Central memory CD8-positive, alpha-beta T cell (primary cell): ENCODE results near the gene ZNF274.
A peak's percentile ranks its signal among the peaks of the same experiment; 100 is the strongest.
"Not testable (repeated sequence)": the region's sequence is repeated elsewhere in the genome, so short reads cannot be mapped to it uniquely, and the experiment has no call there.

Source experiments
- ATAC-seq: fragments of 150-1000 bp; cut with Tn5 transposase; replicated peaks from 2 replicates; pipeline ENCODE4 v1.10.0; 2022; ENCODE audit warnings: mild to moderate bottlenecking, moderate FRiP score, moderate number of reproducible peaks; ENCODE audit not compliant: poor library complexity, severe bottlenecking; ENCODE audit errors: extremely low read depth
- DNase-seq, 2 donors: peaks; one replicate each; pipeline ENCODE4 v3.0.0; 2021; ENCODE audit warnings: low spot score in 2 of 2
- H3K27ac Mint-ChIP-seq: one replicate; pipeline ENCODE4 v1.8.0; 2022; ENCODE audit warnings: low read depth, mild to moderate bottlenecking, moderate library complexity, mixed read lengths
- H3K27me3 Mint-ChIP-seq: one replicate; pipeline ENCODE4 v1.8.0; 2022; ENCODE audit warnings: mixed read lengths
- H3K36me3 Mint-ChIP-seq: one replicate; pipeline ENCODE4 v1.8.0; 2022; ENCODE audit warnings: mild to moderate bottlenecking, moderate library complexity, mixed read lengths; ENCODE audit not compliant: insufficient read depth
- H3K4me1 Mint-ChIP-seq: one replicate; pipeline ENCODE4 v1.8.0; 2022; ENCODE audit warnings: mixed read lengths
- H3K4me3 Mint-ChIP-seq: one replicate; pipeline ENCODE4 v1.8.0; 2022; ENCODE audit warnings: mild to moderate bottlenecking, moderate library complexity, mixed read lengths
- H3K9me3 Mint-ChIP-seq: one replicate; pipeline ENCODE4 v1.8.0; 2022; ENCODE audit warnings: mixed read lengths

The ZNF274 gene

DNA sequence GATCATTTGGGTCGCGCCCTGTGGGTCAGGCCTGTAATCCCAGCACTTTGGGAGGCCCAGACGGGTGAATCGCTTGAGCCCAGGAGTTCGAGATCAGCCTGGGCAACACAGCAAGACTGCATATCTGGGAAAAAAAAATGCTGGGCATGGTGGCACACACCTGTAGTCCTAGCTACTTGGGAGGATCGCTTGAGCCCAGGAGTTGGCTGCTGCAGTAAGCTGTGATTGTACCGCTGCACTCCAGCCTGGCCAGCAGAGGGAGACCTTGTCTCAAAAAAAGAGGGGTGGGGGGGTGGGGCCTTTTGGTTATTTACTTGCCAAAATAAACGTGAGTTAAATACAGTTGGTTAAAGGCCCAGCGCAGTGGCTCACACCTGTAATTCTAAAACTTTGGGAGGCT lies 36.0 kb downstream of the ZNF274 start:
- H3K9me3 Mint-ChIP-seq = no peaks in the 10 kb centered on the region
- DNase-seq (no peak), ATAC-seq (peak; percentile 32)
- peaks cover 4% of the 10 kb centered on the region for H3K36me3 Mint-ChIP-seq
- no peak overlapping the region for H3K4me3 Mint-ChIP-seq
- no peak overlapping the region for H3K27ac Mint-ChIP-seq
- H3K4me1 Mint-ChIP-seq = no peaks in the 10 kb centered on the region
- H3K27me3 Mint-ChIP-seq = no peaks in the 10 kb centered on the region

DNA sequence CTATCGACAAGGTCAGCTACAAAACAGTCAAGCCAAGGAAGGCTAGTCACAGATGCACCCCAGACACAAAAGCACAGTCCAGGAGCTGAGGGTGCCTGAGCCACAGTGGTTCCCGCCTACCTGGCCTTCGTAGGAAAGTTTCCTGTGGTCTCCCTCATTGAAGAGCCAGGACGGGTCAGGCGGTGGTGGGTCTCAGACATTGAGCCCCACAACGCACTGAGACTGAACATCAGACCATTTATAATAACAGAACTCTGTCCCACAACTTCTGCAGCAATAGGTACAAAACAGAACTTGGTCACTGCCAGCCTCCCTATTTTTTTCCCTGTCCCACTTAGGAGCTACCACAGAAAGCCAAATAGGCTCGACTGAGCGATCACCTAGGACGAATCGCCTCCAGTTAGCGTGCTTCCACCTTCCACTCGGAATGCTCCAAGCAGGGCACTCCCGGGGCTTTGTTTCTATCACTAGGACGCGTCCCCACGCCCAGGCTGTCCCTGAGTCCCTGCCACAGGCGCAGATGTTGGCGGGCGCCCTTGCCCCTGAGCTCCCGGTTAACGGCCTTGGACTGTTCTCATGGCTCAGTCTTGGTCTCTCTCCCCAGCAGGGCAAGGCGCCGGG lies 45.2 kb downstream of the ZNF274 start:
- H3K36me3 Mint-ChIP-seq = peaks cover 12% of the 10 kb centered on the region
- DNase-seq (no peak), ATAC-seq (no peak)

DNA sequence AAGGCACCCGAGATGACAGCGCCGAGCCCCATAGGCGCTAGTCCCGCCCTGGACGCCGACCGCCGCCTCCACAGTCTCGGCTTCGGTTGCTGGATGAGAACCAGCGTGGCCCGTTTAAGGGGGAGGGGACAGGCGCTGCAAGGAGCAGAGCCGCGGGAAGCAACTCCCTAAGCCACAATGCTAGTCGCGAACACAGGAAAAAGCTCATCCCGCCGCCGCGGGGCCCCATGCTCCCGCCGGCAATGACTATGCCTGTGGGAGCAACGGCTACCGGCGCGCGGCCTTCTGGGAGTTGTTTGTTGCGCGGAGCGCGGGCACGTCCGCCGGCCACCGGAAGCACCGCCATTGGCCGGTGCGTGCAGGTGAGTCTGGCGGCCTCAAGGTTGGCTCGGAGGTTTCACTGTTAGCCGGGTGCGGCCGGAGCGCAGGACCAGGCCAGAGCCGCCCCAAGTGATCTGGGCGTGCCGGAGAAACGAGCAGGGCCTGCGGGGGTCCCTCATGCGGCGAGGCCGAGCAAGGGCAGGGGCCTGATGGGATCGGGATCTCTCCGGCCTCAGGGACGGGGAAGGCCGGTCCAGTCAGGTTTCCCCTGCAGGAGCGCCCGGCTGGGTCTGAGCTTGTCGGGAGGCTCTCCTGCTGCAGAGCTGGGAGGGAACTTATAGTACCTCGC lies 45.9 kb downstream of the ZNF274 start, which contains the start of gene ZNF544:
Gene ZNF544, plus strand, starts transcription at position 330 of the 670 bp plus-strand sequence. CDS start 15,110 bp downstream, outside the sequence.
- H3K27me3 Mint-ChIP-seq = no peaks in the 10 kb centered on the region
- H3K27ac Mint-ChIP-seq = peak within 1 kb of the TSS; percentile 94
- DNase-seq (peak; percentile 20 to 22), ATAC-seq (peak; percentile 81)
- H3K4me3 Mint-ChIP-seq = peak within 1 kb of the TSS; percentile 94
- peaks cover 18% of the 10 kb centered on the region for H3K36me3 Mint-ChIP-seq
- H3K4me1 Mint-ChIP-seq = peaks cover 31% of the 10 kb centered on the region
- no peaks in the 10 kb centered on the region for H3K9me3 Mint-ChIP-seq

More for the DNA sequence above, 45.2 kb downstream of the ZNF274 start:
- peaks cover 31% of the 10 kb centered on the region for H3K4me1 Mint-ChIP-seq
- peak overlapping the region; percentile 94 for H3K4me3 Mint-ChIP-seq
- H3K9me3 Mint-ChIP-seq = no peaks in the 10 kb centered on the region
- no peaks in the 10 kb centered on the region for H3K27me3 Mint-ChIP-seq
- H3K27ac Mint-ChIP-seq = peak overlapping the region; percentile 94

DNA sequence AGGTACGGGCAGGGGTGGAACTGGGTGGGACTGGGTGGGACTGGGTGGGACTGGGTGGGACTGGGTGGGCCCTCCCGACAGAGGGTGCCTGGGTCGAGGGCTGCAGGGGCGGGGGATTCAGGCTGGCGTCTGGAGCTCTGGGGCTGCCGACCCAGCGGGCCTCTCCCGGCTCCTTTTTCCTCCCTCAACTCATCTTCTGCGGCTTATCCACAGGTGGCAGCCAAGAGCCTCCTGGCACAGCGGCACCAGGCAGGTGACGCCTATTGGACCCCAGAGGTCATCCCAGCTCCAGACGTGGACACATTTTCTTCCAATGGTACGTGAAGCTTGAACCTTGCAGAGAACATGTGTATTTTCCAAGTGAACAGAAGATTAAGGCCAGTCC lies 46.4 kb downstream of the ZNF274 start:
- DNase-seq (no peak), ATAC-seq (no peak)
- Mint-ChIP-seq H3K36me3 (peaks cover 22% of the 10 kb centered on the region), H3K27ac (peak overlapping the region; percentile 94), H3K27me3 (no peaks in the 10 kb centered on the region), H3K4me1 (peaks cover 33% of the 10 kb centered on the region), H3K9me3 (no peaks in the 10 kb centered on the region), H3K4me3 (peak overlapping the region; percentile 94)

DNA sequence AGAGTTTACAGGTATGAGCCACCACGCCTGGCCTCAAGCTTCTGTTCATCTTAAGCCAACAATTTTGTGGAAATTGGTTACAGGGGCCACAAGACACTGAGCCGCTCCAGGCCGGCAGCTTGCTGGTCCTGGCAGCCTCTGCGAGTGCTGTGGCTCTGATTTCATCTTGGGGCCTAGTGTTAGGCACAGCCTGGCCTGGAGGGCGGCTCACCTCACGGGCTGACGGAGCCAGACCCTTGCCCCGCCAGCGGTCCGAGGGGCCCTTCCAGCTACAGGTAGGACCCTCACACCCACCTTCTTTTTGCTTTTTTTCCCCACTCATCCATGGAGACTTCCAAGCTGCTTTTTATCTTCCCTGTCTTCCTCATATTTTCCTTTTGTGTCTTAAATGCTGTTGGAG lies 54.5 kb downstream of the ZNF274 start:
- no peak for ATAC-seq
- Mint-ChIP-seq H3K36me3 (peaks cover 27% of the 10 kb centered on the region), H3K27ac (no peak overlapping the region), H3K4me3 (no peak overlapping the region), H3K9me3 (peaks cover 6% of the 10 kb centered on the region), H3K27me3 (no peaks in the 10 kb centered on the region), H3K4me1 (peaks cover 16% of the 10 kb centered on the region)
- no peak for DNase-seq

DNA sequence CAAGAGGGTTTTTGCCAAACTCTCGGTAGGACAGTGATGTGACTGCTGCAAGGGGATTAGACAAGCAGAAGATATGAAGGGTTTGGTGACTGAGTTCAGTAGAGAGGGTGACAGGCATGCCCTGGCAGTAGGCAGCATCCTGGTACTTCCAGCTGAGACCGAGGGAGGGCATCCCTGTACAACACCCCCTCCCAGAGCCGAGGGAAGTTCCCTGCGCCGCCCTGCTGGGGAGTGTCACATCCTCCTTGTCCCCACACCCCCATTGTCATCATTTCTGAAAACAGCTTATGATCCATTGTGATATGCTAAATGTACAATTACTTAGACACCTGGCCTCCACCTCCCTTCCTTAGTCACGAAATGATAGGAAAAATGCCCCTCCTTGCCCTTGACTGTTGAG lies 60.5 kb downstream of the ZNF274 start:
- Mint-ChIP-seq H3K4me3 (no peak overlapping the region), H3K9me3 (peaks cover 15% of the 10 kb centered on the region)

DNA sequence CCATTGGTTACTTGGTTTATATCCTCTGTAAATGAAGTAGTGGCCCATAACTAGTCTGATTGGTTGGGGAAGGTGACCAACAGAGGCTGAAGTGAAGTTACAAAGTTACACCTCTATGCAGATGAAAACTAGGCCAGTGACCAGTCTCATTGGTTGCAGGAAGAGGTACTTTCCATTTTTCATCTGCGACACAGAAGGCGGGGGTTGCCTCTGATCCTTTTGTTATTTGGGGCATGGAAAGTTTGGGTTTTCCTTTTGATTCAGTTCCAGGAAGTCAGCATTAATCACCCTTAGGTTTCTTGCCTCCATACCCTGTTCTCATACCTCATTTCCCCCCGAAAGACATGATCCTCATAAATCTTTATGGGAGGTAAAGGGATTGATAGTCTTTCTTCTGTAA lies 66.0 kb downstream of the ZNF274 start:
- DNase-seq (no peak), ATAC-seq (no peak)
- H3K4me3 Mint-ChIP-seq = no peak overlapping the region
- no peak overlapping the region for H3K27ac Mint-ChIP-seq
- H3K36me3 Mint-ChIP-seq = peaks cover 45% of the 10 kb centered on the region
- H3K27me3 Mint-ChIP-seq = no peaks in the 10 kb centered on the region
- H3K4me1 Mint-ChIP-seq = no peaks in the 10 kb centered on the region
- H3K9me3 Mint-ChIP-seq = peaks cover 12% of the 10 kb centered on the region

More for the DNA sequence above, 60.5 kb downstream of the ZNF274 start:
- Mint-ChIP-seq H3K27ac (no peak overlapping the region), H3K36me3 (peaks cover 33% of the 10 kb centered on the region), H3K27me3 (no peaks in the 10 kb centered on the region), H3K4me1 (peaks cover 6% of the 10 kb centered on the region)
- ATAC-seq = no peak
- DNase-seq = no peak

DNA sequence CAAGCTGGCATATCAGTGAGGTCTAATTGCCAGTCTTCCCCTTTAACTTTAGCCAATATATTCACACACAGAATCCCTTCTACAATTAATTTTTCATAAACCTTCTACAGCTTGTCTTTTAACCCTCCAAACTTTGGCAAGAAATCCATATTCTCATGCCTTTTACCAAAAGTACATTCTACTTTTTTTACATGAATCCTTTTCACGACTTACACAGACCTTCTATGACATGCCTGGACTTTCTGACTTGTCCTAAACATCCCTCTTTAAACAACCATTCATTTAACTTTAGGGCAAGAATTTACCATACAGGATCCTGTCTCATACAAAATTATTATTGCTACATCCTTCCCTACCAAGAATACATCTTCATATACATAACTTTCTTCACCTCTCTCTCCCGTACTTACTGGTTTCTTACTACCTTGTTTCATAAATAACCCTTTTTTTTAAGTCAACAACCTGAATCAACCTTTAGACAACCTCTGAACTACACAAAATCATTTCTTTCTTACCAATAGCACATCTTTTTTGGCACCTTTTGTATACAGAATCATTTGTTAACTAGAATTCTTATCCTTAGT lies 69.3 kb downstream of the ZNF274 start:
- Mint-ChIP-seq H3K4me3 (no peak overlapping the region), H3K36me3 (peaks cover 30% of the 10 kb centered on the region), H3K9me3 (peaks cover 21% of the 10 kb centered on the region), H3K4me1 (no peaks in the 10 kb centered on the region), H3K27me3 (no peaks in the 10 kb centered on the region), H3K27ac (no peak overlapping the region)
- DNase-seq = no peak
- ATAC-seq = no peak

DNA sequence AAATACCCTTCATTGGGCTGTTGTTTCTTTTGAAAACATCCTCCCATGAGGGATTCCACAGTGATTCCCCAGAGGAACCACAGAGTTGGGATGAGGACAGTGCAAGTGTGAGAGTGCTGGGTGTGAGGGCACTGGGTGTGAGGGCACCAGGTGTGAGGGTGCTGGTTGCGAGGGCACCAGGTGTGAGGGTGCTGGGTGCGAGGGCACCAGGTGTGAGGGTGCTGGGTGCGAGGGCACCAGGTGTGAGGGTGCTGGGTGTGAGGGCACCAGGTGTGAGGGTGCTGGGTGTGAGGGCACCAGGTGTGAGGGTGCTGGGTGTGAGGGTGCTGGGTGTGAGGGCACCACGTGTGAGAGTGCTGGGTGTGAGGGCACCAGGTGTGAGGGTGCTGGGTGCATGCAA lies 75.4 kb downstream of the ZNF274 start:
- not testable (repeated sequence) for DNase-seq, H3K27ac Mint-ChIP-seq, H3K4me1 Mint-ChIP-seq, H3K4me3 Mint-ChIP-seq, H3K36me3 Mint-ChIP-seq, ATAC-seq, H3K27me3 Mint-ChIP-seq
- H3K9me3 Mint-ChIP-seq = peaks cover 23% of the 10 kb centered on the region

DNA sequence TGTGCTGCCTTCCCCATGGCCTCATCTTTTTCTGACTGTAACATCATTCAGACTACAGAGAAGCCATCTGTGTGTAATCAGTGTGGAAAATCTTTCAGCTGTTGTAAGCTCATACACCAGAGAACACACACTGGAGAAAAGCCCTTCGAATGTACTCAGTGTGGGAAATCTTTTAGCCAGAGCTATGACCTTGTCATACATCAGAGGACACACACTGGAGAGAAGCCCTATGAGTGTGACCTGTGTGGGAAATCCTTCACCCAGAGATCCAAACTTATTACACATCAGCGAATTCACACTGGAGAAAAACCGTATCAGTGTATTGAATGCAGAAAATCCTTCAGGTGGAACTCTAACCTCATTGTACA lies 78.7 kb downstream of the ZNF274 start:
- Mint-ChIP-seq H3K4me1 (no peaks in the 10 kb centered on the region), H3K9me3 (peaks cover 9% of the 10 kb centered on the region), H3K27ac (no peak overlapping the region), H3K4me3 (no peak overlapping the region), H3K27me3 (no peaks in the 10 kb centered on the region), H3K36me3 (peaks cover 6% of the 10 kb centered on the region)
- ATAC-seq (no peak), DNase-seq (no peak)

DNA sequence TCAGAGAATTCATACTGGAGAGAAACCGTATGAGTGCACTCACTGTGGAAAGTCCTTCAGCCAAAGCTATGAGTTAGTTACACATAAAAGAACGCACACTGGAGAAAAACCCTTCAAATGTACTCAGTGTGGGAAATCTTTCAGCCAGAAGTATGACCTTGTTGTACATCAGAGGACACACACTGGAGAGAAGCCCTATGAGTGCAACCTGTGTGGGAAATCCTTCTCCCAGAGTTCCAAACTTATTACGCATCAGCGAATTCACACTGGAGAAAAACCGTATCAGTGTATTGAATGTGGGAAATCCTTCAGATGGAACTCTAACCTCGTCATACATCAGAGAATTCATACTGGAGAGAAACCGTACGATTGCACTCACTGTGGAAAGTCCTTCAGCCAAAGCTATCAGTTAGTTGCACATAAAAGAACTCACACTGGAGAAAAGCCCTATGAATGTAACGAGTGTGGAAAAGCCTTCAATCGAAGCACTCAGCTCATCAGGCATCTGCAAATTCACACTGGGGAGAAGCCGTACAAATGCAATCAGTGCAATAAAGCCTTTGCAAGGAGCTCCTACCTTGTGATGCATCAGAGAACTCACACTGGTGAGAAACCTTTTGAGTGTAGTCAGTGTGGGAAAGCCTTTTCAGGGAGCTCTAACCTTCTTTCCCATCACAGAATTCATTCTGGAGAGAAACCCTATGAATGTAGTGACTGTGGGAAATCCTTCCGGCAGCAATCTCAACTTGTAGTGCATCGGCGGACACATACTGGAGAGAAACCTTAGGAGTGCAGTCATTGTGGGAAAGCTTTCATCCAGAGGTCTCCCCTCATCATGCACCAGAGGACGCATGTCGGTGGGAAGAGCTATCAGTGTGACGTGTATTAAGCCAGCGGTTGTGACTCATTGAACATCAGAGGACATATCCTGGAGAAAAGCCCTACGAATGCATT lies 79.4 kb downstream of the ZNF274 start:
- ATAC-seq (no peak), DNase-seq (no peak)
- Mint-ChIP-seq H3K4me3 (no peak overlapping the region), H3K27ac (no peak overlapping the region), H3K36me3 (peaks cover 6% of the 10 kb centered on the region), H3K4me1 (no peaks in the 10 kb centered on the region), H3K27me3 (no peaks in the 10 kb centered on the region), H3K9me3 (peaks cover 9% of the 10 kb centered on the region)

DNA sequence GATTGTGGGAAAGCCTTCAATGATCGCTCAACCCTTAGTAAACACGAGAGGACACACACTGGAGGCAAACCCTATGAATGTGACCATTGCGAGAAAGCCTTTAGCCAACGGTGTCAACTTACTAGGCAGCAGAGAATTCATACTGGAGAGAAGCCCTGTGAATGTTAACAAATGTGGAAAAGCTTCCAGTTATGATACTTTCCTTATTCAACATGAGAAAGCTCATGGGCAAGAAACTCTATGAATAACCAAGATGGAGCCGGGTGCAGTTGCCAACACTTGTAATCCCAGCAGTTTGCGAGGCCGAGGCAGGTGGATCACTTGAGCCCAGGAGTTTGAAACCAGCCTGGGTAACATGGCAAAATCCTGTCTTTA lies 80.0 kb downstream of the ZNF274 start:
- no peak for ATAC-seq
- DNase-seq = no peak
- Mint-ChIP-seq H3K27me3 (no peaks in the 10 kb centered on the region), H3K27ac (no peak overlapping the region), H3K36me3 (peaks cover 6% of the 10 kb centered on the region), H3K4me3 (no peak overlapping the region), H3K4me1 (no peaks in the 10 kb centered on the region), H3K9me3 (peaks cover 3% of the 10 kb centered on the region)
